ENCODE data around the gene SND1.

- TF ChIP-seq POLR2A (IDR thresholded peaks at IDR 0.05) (no peak), CTCF (IDR thresholded peaks at IDR 0.05) (no peak)
Measured at GRCh38 chr7:127968547-127968946, 316.6 kb downstream of the SND1 start.
